ENCODE results near the gene HNRNPA2B1.
A peak's percentile ranks its signal among the peaks of the same experiment; 100 is the strongest.
"Not testable (repeated sequence)": the region's sequence is repeated elsewhere in the genome, so short reads cannot be mapped to it uniquely, and the experiment has no call there.

The HNRNPA2B1 gene

DNA sequence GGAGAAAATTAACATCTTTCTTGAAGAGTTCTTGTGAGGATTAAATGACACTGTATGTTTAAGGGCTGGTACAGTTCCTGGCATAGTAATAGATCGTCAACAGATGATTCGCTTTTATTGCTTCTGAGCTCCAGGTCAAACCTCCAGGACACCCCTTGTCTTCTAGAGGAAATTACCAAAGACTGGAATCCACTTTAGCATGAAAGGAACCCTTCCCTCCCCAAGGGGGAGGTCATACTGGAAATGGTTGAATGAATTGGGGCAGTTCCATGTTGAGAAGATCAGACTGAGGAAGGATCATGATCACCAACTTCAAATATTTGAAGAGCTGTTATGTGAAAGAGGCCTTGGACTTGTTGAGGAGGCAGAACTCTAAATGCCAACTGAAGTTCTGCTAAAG is 39.6 kb downstream of the HNRNPA2B1 start:
- no peak for DNase-seq

DNA sequence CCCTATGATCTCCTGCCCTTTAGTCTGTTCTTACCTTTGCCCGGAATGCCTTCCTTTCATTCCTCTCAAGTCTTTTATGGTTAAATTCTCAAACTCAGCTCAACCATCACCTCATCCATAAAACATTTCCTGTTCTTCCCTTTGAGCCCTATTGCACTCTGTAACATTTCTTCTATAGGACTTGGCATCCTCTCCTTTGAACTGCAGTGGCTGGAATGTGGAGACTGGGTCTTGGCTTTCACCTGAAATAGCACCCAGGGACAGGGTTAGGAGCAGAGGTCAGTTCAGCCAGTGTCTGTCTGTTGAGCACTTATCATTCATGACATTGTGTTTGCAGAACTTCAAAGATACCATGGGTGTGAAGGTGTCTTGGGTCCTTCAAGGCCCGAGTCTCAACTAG is 41.3 kb downstream of the HNRNPA2B1 start:
- no peak for DNase-seq

DNA sequence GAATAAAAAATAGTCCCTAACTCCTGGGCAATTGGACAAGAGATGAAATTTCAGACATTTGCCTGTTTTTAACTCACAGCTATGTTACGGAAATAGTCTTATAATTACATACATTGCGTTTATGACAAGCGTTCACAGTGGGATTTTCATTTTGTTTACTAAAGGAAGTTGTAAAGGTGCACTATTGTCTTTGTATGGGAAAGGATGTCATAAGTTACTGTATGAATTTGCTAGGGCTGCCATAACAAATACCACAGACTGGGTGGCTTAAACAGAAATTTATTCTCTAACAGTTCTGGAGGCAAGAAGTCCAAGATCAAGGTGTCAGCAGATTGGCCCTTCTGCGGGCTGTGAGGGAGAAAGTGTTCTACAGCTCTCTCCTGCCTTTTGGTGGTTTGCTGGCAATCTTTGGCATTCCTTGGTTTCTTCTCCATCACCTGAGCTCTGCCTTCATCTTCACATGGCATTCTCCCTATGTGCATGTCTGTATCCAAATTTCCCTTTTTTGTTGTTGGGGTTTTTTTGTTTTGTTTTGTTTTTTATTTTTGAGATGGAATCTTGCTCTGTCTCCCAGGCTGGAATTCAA is 42.9 kb downstream of the HNRNPA2B1 start:
- DNase-seq = no peak

DNA sequence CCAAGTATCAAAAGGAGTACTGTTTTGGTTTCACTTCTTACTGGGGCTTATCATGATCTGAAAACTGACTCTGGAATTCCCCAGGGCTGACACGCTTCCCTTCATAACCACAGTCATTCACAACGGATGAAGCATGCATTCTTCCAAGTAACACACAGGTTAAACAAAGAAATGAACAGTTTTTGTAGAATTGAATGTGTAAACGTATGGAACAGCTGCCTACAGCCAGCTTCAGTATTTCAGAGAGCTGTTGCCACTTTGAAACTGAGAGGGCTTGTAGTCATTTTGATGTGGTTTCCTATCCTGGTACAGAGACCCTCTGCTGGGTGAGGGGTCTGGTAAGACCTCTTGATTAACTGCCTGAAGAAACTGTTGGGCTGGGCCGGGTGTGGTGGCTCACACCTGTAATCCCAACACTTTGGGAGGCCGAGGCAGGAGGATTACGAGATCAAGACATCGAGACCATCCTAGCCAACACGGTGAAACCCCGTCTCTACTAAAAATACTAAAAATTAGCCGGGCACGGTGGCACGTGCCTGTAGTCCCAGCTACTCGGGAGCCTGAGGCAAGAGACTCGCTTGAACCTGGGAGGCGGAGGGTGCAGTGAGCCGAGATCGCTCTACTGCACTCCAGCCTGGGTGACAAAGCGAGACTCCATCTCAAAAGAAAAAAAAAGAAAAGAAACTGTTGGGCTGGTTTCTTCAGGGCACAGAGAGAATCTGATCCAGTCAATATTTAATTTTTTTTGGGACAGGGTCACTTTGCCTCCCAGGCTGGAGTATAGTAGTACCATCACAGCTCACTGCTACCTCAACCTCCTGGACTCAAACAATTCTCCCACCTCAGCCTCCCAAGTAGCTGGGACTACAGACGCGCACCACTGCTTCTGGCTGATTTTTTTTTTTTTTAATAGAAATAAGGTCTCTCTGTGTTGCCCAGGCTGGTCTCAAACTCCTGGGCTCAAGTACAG is 43.8 kb downstream of the HNRNPA2B1 start:
- DNase-seq = no peak

DNA sequence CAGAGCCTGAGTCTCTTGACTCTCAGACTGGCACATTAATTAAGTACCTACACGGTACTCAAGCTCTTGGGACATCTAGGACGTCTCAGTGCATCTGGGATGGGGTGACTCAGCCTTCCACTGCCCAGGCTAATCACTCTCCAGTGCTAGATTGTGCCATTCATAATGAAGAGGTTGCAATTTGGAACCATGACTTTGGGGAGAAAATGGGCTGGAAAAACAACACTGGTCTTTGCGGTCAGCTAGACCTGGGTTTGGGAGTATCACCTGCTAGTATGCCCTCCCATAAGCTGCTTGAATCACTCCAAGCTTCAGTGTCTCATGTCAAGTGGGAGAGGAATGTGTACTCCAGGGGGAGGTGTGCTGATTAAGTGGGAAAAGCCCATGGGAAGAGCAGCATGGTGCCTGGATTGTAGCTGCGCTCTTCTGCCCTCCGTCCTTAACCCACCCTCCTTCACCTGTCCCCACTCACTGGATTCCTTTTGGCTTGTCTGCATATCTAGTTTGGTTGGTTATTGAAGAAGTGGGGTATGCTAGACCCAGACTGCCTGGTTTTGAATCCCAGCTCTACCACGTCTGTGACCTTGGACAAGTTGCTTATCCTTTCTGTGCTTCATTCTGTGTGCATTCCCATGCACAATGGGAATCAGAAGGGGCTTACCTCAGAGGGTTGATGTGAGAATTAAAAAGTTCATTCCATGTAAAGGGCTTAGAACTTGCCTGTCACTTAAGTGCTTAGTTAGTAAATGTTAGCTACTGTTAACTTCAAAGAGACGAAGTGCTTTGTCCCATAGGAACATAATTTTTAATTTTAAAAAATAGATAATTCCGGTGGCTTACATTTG is 44.8 kb downstream of the HNRNPA2B1 start:
- no peak for DNase-seq

DNA sequence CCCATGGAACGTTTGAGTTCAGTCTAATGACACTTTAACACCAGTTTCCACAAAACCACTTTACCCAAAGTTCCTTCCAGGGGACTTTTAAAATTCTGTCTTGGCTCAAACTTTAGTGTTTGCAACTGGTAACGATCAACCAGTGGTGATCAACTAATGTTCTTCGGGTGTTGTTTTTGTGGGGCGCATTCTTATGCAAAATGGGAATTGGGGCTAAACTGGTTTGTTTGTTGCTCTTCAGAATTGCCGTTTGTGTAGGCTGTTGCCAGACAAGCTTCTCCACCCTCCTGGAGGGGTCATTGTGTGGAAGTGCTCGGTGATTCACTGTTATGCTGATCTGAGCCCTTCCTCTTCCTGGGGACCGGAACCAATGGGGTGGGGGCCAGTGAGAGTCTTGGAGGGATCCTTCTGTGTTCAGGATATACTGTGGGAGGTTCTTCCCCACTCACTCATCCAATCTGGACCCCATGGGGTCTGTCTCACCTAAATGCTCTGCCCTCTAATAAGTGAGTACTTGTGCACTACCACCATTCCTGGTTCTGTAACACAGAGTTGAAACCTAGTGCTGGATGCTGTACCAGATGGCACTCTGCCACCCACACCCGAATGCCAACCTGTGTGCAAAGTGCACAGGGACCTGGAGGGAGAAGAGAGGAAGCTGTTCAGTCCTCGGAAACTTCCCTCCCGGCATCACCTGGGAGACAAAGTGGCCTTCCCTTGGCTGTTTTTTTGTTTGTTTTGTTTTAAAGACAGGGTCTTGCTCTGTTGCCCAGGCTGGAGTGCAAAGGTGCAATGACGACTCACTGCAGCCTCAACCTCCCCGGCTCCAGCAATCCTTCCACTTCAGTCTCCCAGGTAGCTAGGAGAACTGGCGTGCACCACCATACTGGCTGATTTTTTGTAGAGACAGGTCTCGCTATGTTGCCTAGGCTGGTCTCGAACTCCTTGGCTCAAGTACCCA is 46.4 kb downstream of the HNRNPA2B1 start:
- DNase-seq = no peak

DNA sequence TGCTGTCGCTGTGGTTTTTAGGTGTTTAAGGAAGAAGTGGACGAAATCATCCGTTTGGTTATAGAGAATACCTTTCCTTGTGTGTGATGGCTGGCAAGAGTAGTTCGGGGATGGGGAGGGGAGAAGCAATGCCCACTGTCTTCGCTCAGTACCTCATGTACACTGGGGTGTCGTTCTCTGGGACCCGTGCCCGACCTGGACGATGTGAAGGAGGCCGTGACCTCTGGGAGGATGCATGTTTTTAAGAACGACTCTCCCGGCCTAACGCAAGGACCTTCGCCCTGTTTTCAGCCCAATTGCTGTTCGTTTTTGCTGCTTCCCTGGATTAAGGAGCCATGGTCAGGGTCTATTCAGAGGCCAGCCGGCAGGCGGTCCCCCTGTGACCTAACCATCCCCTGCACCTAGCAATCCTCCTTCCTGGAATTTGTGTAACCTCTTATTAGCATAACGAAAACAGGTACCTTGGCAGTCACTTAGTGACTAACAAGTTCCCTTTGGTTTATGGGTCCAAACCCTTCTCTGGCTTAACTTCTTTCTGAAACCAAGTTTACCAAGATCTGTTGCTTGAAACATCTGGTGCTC is 47.2 kb downstream of the HNRNPA2B1 start:
- no peak for DNase-seq

DNA sequence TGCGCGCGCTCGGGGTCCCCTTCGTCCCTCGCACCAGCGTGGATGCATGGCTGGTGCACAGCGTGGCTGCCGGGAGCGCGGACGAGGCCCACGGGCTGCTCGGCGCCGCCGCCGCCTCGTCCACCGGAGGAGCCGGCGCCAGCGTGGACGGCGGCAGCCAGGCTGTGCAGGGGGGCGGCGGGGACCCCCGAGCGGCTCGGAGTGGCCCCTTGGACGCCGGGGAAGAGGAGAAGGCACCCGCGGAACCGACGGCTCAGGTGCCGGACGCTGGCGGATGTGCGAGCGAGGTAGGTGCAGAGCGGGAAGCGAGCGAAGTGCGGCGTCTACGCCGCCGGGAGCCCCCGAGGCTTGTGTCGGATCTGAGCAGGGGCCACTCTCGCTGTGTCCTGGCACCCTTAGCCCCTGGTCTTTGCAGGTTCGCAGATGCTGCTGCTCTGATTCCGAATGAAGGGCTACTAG is 47.7 kb downstream of the HNRNPA2B1 start:
- DNase-seq = not testable (repeated sequence)

DNA sequence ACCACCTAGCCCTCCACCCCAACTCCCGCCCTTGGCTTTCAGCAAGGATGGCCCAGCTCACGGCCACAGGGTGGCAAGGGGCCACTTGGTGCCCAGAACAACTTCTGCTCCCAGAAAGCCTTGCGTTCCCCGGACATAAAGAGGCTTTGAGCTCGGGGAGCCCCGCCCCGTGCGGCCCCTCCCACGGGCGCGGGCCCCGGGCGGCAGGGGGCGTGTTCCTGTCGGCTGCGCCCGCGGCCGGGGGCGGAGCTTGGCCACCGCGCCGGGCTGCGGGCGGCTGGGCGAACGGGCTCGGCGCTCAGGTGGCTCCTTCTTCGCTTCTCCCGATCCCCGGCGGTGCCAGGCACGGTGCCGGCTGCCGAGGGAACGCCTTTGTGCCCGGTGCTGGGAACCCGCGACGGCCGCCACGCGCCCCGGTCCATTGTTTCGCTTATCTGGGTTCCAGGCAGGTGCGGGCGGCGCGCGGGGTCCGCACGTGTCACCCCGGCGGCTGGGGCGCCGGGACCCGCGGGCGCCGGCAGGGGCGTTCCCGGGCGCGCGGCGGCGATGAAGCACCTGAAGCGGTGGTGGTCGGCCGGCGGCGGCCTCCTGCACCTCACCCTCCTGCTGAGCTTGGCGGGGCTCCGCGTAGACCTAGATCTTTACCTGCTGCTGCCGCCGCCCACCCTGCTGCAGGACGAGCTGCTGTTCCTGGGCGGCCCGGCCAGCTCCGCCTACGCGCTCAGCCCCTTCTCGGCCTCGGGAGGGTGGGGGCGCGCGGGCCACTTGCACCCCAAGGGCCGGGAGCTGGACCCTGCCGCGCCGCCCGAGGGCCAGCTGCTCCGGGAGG is 48.4 kb downstream of the HNRNPA2B1 start, which contains the start of gene NFE2L3:
TSS of gene NFE2L3 (plus strand) at position 246 of the 829 bp plus-strand sequence. CDS start at position 547, 301 bp downstream.
- peak; percentile 76 for DNase-seq

DNA sequence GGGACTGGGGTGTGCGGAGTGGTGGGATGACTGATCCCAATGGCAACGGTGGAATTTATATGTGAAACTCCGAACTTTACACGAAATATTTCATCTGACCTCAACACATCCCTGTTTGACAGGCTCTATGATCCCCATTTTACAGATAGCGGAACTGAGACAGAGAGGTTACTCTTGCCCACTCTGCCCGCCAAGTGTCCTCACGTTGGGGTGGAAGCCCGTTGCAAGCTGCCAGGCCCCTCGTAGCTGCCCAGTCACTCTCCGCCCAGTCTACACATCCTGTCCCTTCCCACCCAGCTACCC is 48.9 kb downstream of the HNRNPA2B1 start:
- DNase-seq = no peak

DNA sequence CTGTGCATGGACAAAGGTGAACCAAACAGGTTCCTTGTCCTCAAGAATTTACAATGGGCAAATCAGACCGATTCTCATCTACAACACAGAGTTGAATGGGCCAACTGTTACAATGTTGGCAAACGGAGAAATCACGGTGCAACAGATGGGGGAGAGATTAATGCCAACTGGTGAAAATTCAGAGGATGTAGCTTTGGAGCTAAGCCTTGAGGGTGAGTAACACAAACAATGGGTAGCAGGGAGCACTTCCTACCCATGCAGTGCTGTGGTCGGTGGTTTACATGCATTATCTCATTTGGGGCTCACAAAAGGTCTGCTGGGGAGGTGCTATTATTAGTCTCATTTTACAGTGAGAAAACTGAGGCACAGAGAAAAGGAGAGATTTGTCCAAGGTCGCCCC is 49.5 kb downstream of the HNRNPA2B1 start:
- DNase-seq = peak; percentile 73

DNA sequence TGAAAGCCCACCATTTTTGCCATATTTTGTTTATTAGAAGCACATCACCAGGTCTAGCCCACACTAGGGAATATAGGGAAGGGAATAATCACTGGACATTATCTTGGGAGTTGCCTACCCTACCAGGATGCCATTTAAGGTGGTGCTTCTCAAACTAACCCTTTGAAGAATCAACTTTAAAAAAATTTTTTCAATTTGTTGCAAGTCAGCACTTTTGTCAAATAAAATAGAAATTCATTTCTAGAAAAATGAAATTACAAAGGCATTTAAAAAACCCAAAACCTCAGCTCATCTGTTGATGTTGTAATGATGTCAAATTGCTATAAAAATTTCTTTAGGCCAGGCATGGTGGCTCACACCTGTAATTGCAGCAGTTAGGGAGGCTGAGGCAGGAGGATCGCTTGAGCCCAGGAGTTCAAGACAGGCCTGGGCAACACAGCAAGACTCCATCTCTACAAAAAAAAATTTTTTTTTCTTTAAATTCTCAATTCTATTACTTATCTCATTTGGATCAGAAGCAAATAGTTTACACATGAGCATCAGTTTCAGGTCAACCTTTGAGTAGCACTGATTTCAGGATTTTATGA is 51.1 kb downstream of the HNRNPA2B1 start:
- no peak for DNase-seq

DNA sequence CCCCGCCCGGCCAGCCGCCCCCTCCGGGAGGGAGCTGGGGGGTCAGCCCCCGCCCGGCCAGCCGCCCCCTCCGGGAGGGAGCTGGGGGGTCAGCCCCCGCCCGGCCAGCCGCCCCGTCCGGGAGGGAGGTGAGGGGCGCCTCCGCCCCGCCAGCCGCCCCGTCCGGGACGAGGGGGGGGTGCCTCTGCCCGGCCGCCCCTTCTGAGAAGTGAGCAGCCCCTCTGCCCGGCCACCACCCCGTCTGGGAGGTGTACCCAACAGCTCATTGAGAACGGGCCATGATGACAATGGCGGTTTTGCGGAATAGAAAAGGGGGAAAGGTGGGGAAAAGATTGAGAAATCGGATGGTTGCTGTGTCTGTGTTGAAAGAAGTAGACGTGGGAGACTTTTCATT is 52.2 kb downstream of the HNRNPA2B1 start:
- DNase-seq = not testable (repeated sequence)

DNA sequence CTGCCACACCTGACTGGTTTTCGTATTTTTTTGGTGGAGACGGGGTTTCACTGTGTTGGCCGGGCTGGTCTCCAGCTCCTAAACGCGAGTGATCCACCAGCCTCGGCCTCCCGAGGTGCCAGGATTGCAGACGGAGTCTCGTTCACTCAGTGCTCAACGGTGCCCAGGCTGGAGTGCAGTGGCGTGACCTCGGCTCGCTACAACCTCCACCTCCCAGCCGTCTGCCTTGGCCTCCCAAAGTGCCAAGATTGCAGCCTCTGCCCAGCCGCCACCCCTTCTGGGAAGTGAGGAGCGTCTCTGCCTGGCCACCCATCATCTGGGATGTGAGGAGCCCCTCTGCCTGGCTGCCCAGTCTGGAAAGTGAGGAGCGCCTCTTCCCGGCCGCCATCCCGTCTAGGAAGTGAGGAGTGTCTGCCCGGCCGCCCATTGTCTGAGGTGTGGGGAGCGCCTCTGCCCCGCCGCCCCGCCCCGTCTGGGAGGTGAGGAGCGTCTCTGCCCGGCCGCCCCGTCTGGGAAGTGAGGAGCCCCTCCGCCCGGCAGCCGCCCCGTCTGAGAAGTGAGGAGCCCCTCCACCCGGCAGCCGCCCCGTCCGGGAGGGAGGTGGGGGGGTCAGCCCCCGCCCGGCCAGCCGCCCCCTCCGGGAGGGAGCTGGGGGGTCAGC is 52.8 kb downstream of the HNRNPA2B1 start:
- not testable (repeated sequence) for DNase-seq

DNA sequence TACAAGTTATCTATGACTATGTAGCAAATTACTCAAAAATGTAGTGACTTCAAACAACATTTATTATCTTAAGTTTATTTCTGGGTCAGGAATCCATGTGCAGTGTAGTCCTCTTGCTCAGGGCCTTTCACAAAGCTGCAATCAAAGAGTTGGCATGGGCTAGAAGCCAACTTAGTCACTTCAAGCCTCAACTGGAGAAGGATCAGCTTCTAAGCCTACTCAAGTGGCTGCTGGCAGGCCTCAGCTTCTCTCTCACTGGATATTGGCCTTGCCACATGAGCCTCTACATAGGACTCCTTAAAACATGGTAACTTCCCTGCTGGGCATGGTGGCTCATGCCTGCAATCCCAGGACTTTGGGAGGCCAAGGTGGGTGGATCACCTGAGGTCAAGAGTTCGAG is 53.5 kb downstream of the HNRNPA2B1 start:
- DNase-seq = no peak

DNA sequence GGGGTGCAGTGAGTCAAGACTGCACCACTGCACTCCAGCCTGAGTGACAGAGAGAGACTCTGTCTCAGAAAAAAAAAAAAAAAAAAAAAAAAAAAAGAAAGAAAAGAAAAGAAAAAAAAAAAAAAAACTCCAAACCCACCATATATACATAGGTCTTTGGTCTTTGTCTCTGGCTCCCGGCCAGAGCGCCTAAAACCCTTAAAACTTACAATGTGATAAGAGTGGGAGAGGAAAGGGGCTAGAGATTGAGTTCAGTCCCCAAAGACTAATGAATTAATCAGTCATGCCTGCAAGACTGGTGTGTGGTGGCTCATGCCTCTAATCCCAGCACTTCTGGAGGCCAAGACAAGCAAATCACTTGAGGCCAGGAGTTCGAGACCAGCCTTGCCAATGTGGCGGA is 55.3 kb downstream of the HNRNPA2B1 start:
- no peak for DNase-seq

DNA sequence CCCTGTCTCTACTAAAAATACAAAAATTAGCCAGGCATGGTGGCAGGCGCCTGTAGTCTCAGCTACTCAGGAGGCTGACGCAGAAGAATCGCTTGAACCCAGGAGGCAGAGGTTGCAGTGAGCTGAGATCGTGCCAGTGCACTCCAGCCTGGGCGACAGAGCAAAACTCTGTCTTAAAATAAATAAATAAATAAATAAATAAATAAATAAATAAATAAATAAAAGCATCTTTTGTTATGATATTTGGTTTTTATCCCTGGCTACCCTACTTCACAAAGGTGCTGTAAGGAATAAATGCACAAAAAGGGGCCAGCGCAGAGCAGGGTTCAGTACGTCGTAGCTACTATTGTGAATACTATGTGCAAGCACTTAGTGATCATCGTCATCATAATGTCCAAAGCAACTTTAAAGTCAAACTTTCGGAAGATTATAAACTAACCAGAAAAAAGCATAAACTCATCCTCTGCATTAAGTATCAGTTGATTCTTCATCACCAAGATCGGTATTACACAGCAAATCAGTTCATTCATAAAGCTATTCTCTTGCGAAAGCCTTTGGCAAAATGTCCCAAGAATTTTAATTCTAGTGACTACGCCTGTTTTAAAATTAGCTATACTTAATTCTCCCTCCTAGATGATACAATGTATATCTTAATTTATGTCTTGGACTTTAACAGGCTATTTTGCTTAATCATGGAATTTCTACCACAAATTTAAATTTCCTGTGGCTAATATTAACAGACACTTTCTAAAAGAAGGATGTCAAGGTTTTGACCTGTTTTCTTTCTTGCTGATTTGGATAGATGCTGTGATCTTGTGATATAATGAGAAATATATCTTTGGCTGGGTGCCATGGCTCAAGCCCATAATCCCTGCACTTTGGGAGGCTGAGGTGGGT is 56.1 kb downstream of the HNRNPA2B1 start:
- DNase-seq = no peak

DNA sequence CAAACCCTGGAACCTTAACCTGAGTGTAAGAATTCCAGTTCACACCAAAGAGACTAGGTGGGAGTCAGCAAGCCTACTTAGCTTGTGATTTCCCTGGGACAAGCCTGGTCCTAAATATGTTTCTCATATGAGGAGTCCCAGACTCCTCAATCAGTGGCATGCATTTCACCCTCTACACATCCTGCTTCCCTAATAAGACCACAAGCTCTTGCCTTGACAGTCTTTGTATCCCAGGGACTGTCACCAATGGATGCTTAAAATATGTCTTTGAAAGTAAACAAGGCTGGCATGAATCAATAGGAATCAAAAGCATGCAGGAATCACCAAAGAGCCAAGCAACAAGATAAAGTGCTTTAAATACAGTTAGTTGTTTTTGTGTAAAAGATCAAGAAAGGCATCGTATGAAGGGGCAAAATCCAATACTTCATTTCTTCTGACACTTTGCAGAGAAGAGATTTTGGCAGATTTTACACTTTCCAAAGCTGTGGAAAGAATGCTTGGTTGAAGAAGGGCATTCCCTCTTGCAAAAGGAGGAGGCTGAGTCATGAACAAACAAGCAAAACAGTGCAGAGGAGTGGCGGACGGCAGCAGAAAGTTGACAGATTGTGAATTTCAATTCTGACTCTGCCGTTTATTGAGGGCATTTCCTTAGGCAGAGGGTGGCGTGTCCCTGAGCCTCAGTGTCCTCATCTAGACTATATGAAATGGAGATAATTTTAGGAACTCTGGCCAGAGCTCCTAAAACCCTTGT is 57.1 kb downstream of the HNRNPA2B1 start:
- DNase-seq = no peak

Measured in NCI-H1694 (cell line).